HG02840 (cell line): Measurements from ENCODE around the gene HSDL1.

Experiments used
- ATAC-seq: cut with Tn5 transposase; IDR thresholded peaks from one replicate; pipeline ENCODE4 v1.9.1; 2021; ENCODE audit warnings: mild to moderate bottlenecking, moderate library complexity, moderate number of reproducible peaks; ENCODE audit not compliant: unreplicated experiment, low FRiP score

Gene HSDL1

DNA sequence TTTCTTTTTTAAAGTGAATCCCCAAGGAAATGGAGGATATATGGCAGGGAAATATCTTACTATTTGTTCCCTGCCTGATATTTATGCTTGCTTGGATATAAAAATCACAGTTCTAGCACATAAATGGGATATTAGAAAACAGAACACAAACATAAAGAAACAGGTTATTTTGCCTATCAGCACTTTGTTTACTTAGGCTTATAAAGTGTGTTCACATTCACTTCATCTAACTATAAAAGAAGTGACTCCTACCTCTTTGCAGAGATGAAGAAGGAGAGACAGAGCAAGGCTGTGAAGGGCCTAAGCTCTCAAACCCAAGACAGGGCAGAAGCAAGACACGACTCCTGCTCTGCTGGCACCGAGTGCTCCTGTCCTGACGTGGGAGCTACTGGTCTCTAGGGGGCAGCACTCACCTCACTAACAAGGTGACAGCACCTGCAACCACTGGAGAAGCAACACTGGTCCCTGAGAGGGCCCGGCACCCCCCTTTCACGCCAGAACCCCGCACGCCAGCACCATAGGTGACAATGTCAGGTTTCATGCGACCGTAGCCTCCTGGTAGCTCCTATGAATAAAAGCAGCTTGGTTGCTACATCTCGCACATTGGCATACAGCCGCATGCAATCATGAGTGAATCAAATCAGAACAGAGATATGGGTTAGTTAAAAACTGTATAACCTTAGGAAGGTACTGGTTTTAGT is 60.3 kb downstream of the HSDL1 start:
- no peak for ATAC-seq

DNA sequence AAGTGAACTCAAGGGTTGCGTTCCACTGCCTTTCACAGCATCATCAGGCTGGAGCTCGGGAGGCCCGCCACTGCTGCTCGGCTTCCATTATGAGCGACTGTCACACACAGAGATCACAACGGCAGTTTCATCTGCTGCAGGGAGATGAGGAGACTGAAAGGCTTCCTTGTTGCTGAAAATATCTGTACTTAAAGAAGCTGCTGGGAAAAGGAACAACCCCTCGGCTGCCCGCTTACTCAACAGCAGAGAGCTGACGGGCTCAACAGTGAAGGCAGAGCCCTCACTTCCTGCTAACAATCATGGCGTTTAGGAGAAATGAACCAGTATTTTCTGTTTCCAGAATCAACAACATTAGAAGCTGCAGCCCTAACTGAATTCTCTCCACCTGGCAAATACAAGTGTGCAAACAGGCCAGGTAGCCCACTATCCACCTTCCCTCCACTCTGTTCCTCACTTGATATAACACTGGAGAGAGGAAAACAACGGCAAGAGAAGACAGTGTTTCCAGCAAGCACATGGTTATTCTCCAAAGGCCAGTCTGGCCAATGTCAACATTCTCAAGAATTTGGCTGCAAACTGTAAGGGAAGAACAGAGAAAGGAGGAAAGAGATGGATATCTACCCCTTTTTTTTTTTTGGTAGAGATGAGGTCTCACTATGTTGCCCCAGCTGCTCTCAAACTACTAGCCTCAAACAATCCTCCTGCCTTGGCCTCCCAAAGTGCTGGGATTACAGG is 62.0 kb downstream of the HSDL1 start:
- ATAC-seq: no peak

DNA sequence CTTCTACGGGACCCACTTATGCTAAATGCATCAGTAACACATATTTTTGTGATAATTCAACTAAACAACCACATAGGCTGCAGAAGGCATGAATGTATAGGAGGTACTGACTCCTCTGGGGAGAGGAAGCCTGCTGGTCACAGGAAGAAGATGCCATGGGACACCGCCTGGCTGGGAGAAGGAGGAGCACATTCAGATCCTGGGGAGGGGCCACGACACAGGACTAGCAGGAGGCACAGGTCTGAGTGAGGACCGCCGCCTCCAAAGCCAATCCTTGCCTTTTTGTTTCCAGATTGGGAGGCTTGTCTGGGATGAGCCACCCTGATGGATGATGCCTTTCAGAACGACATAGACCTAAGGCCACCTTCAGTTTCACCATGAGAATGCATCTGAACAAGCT is 62.9 kb downstream of the HSDL1 start:
- no peak for ATAC-seq

DNA sequence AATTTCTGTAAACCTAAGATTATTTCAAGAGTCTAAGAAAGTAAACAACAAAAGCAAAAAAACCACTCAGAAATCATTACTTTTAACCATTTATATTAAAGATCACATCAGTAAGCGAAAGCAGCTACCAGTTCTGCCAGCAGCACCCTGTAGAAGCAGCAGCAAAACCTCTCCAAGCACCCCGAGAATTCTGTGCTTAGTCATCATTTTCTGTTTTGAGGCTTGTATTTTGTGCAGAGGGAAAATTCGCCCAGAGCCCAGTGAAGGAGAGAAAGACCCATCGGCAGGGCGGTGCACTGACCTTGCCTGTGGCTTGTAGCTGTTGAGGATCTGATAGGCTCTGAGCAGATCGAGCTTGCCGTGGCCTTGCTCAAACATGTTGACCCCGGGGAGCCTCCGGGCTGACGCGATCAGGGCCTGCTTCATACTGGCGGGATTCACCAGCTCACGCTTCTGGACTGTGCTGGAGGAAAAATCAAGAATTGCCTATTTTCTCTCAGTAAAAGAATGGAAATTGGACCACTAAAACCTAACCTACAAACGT is 63.5 kb downstream of the HSDL1 start:
- no peak for ATAC-seq

DNA sequence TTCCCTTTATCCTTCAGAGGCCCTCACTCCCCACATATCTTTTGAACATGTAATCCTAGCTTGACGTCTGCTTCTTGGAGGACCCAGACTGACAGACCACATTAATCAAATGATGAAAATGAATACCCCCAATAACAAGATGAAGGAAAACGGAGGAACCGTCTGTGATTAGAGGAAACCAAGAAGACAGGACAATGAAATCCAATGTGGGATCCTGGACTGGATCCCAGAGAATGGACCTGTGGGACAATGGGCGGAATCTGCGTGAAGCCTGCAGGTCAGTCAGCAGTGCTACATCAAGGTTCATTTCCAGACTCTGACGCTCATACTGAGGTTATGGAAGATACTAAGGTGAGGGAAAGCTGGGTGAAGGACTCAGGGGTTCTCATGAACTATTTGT is 64.2 kb downstream of the HSDL1 start:
- no peak for ATAC-seq

DNA sequence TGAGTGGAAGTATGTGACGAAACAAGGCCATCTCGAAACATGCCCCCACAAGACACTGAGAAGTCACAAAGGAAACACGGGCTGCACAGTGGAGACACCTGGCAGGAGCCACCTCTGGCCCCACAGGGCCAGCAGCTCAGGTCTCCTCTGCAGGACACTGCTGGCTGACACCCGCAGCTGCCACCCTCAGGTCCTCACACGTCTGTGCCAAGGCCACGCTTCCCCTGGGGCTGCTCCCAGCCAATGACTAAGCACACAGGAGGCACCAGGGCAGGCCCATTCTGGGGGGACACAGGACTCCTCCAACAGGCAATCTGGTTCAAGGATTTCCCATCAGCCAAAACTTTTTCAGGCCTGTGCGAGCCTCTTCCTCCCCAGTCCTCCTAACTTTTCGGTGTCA is 64.6 kb downstream of the HSDL1 start:
- no peak for ATAC-seq

DNA sequence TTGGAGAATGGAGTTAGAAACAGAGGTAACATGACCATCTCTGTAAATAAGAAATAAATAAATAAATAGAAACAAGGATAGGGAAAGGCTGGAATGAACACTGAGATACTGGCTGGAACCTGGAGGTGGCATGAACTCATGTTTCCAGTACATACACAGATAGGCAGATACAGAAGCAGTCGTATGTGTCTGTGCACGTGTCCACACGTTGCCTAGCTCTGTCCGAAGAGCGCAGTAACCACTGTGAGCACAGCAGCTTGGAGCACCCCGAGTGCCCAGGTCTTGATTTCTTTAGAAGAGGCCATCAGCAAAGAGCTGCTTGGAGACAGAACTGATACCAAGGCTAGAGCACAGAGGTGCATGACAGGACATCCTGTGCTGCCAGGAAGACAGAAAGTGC is 65.3 kb downstream of the HSDL1 start:
- no peak for ATAC-seq

DNA sequence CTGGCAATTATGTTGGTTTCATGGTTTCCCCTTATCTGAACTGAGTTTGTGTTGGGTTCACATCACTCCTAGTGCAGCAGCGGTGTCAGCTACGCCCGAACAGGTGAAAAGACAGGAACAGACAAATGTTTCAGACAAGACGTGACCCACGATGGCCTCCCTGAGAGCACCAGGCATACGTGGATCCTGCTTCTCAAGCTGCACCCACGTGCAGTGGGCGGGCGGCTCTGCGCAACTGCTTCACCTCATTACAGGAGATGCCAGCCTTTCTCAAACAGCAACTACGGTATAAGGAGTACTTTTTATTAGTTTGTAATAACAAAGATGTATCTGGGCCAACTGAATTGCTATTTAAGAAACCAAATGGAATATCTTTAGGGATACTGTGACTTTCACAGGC is 69.6 kb downstream of the HSDL1 start:
- no peak for ATAC-seq

DNA sequence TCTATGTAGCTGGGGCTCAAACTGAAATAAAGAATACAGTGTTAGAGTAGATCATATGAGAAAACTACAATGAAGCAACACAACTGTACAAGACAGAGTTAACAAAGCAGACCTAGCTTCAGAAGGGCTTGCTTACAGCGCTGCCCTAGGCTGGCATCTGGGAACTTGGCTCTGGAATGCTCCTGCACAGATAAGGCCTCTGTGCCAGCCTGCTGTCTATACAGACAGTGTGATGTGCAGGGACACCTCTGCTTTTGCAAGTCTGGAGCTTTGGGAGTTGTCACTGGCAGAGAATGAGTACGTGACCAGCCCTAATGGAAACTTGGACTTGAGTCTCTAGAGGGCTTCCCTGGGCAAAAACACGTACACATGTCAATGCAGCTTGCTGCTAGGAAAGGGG is 70.3 kb downstream of the HSDL1 start:
- ATAC-seq: no peak
